ENCODE results near the gene BBS10.
"Not testable (repeated sequence)": the region's sequence is repeated elsewhere in the genome, so short reads cannot be mapped to it uniquely, and the experiment has no call there.

The BBS10 gene

GRCh38 chr12:76348079-76348901 is at the start of gene BBS10:
BBS10 (minus strand) TSS chr12:76348415; CDS start chr12:76348358, 57 bp downstream.
- peak; percentile 67 for DNase-seq (ENCODE audit: low read depth)

- DNase-seq (ENCODE audit: low read depth), result no peak
Observed at GRCh38 chr12:76391461-76391860, 43.2 kb upstream of the BBS10 start.

GRCh38 chr12:76387614-76388013 is 39.4 kb upstream of the BBS10 start:
- no peak for DNase-seq (ENCODE audit: low read depth)

GRCh38 chr12:76384560-76384959 is 36.3 kb upstream of the BBS10 start:
- DNase-seq (ENCODE audit: low read depth), result no peak

- DNase-seq (ENCODE audit: low read depth), result no peak
Observed at GRCh38 chr12:76383988-76384387, 35.8 kb upstream of the BBS10 start.

GRCh38 chr12:76379261-76379660 is 31.0 kb upstream of the BBS10 start:
- no peak for DNase-seq (ENCODE audit: low read depth)

GRCh38 chr12:76376876-76377275 is 28.7 kb upstream of the BBS10 start:
- not testable (repeated sequence) for DNase-seq (ENCODE audit: low read depth)

GRCh38 chr12:76375939-76376338 is 27.7 kb upstream of the BBS10 start:
- DNase-seq (ENCODE audit: low read depth), result no peak

GRCh38 chr12:76375470-76375869 is 27.3 kb upstream of the BBS10 start:
- no peak for DNase-seq (ENCODE audit: low read depth)

GRCh38 chr12:76374386-76375020 is 26.3 kb upstream of the BBS10 start:
- DNase-seq (ENCODE audit: low read depth), result no peak

GRCh38 chr12:76368230-76368629 is 20.0 kb upstream of the BBS10 start:
- no peak for DNase-seq (ENCODE audit: low read depth)

GRCh38 chr12:76366163-76366562 is 17.9 kb upstream of the BBS10 start:
- DNase-seq (ENCODE audit: low read depth), result no peak

- DNase-seq (ENCODE audit: low read depth), result not testable (repeated sequence)
Observed at GRCh38 chr12:76364131-76364530, 15.9 kb upstream of the BBS10 start.

GRCh38 chr12:76360316-76360715 is 12.1 kb upstream of the BBS10 start:
- DNase-seq (ENCODE audit: low read depth), result no peak

GRCh38 chr12:76356071-76356470 is 7.9 kb upstream of the BBS10 start:
- DNase-seq (ENCODE audit: low read depth), result no peak

GRCh38 chr12:76346798-76347420 is 1.3 kb downstream of the BBS10 start:
- no peak for DNase-seq (ENCODE audit: low read depth)

GRCh38 chr12:76346236-76346635 is 2.0 kb downstream of the BBS10 start:
- no peak for DNase-seq (ENCODE audit: low read depth)

- DNase-seq (ENCODE audit: low read depth), result no peak
Observed at GRCh38 chr12:76345569-76345968, 2.6 kb downstream of the BBS10 start.

GRCh38 chr12:76341436-76342030 is 6.7 kb downstream of the BBS10 start:
- DNase-seq (ENCODE audit: low read depth), result no peak

- DNase-seq (ENCODE audit: low read depth), result no peak
Observed at GRCh38 chr12:76340680-76341435, 7.4 kb downstream of the BBS10 start.

- DNase-seq (ENCODE audit: low read depth), result no peak
Observed at GRCh38 chr12:76337583-76337982, 10.6 kb downstream of the BBS10 start.

- DNase-seq (ENCODE audit: low read depth), result no peak
Observed at GRCh38 chr12:76332606-76333005, 15.6 kb downstream of the BBS10 start.
